OCI-LY7 (cell line): ENCODE measurements around the gene NOS3. TPM values are rescaled to one million over a fixed set of nuclear protein-coding genes. Genes with fewer than 3 reads are reported as not detected.

Experiments used
- BruUV-seq: library from RNA; stranded (reverse); fragments of 400-500 nt; replicated peaks from 2 replicates; lab custom pipeline; 2021; lab: Mats Ljungman, UMichigan
- CTCF ChIA-PET: fragments of 300-600 bp; sonication (Branson Sonifier 250); formaldehyde crosslinking; loops from one replicate; lab custom pipeline; 2022; ENCODE audit warnings: antibody characterized with exemption; ENCODE audit not compliant: unreplicated experiment; lab: Charles Lee
- POLR2A ChIA-PET: fragments of 300-600 bp; sonication (Branson Sonifier 250); formaldehyde crosslinking; loops from one replicate; lab custom pipeline; 2022; ENCODE audit warnings: antibody characterized with exemption; lab: Charles Lee
- DNase-seq: peaks from one replicate; pipeline ENCODE4 v3.0.0-alpha.2; 2015; ENCODE audit warnings: low spot score
- H2AFZ ChIP-seq: fragments of 200-600 bp; sonication (generic), shearing (Covaris generic); 2 replicates; pipeline ENCODE4 v1.6.1; 2014; ENCODE audit warnings: mild to moderate bottlenecking, antibody characterized with exemption, low read length, moderate library complexity
- H3K27ac ChIP-seq: fragments of 200-600 bp; sonication (generic); 2 replicates; pipeline ENCODE4 v1.5.1; 2014; ENCODE audit warnings: mixed run types, low read depth, mild to moderate bottlenecking, moderate library complexity, low read length, inconsistent platforms; ENCODE audit not compliant: poor library complexity, severe bottlenecking
- H3K36me3 ChIP-seq: fragments of 200-600 bp; sonication (generic); 2 replicates; pipeline ENCODE4 v1.6.1; 2014; ENCODE audit warnings: mild to moderate bottlenecking, antibody characterized with exemption, low read length, moderate library complexity, mixed read lengths; ENCODE audit not compliant: insufficient read depth
- H3K4me1 ChIP-seq: fragments of 200-600 bp; sonication (generic); 2 replicates; pipeline ENCODE4 v1.5.1; 2014; ENCODE audit warnings: mild to moderate bottlenecking, low read length; ENCODE audit not compliant: insufficient read depth, poor library complexity, severe bottlenecking
- H3K4me2 ChIP-seq: fragments of 200-600 bp; sonication (generic); 2 replicates; pipeline ENCODE4 v1.6.1; 2014; ENCODE audit warnings: mild to moderate bottlenecking, low read length
- H3K4me3 ChIP-seq: fragments of 200-600 bp; sonication (generic); 2 replicates; pipeline ENCODE4 v1.5.1; 2014; ENCODE audit warnings: mild to moderate bottlenecking, low read depth, low read length; ENCODE audit not compliant: poor library complexity, severe bottlenecking
- H3K79me2 ChIP-seq: fragments of 200-600 bp; sonication (generic); 2 replicates; pipeline ENCODE4 v1.6.1; 2016; ENCODE audit warnings: low read depth, mild to moderate bottlenecking, low read length, moderate library complexity, mixed read lengths; ENCODE audit not compliant: insufficient read depth
- H3K9me2 ChIP-seq: fragments of 200-600 bp; sonication (generic); 2 replicates; pipeline ENCODE4 v1.6.1; 2016; ENCODE audit warnings: mild to moderate bottlenecking, low read length, mixed read lengths; ENCODE audit not compliant: insufficient read depth
- H3K9me3 ChIP-seq: fragments of 200-600 bp; sonication (generic); 2 replicates; pipeline ENCODE4 v1.6.1; 2014; ENCODE audit warnings: mild to moderate bottlenecking, mixed run types, low read length, mixed read lengths
- H4K20me1 ChIP-seq: fragments of 200-600 bp; sonication (generic); 2 replicates; pipeline ENCODE4 v1.6.1; 2014; ENCODE audit warnings: mild to moderate bottlenecking, antibody characterized with exemption, low read length, moderate library complexity, mixed read lengths; ENCODE audit not compliant: insufficient read depth
- CTCF ChIP-seq: fragments of 200-600 bp; sonication (generic); conservative IDR thresholded peaks from 2 replicates; pipeline ENCODE4 v1.5.1; 2014; ENCODE audit warnings: mild to moderate bottlenecking, antibody characterized with exemption, low read length, moderate library complexity, mixed read lengths
- EZH2phosphoT487 ChIP-seq: fragments of 200-600 bp; sonication (generic); IDR thresholded peaks from 2 replicates; pipeline ENCODE4 v1.6.1; 2018; ENCODE audit warnings: low read depth, borderline replicate concordance, mild to moderate bottlenecking, mixed run types, antibody characterized with exemption, low read length, moderate library complexity, mixed read lengths
- intact Hi-C: fragments of 100-400 bp; cut with micrococcal nuclease; formaldehyde crosslinking; loops from one replicate; pipeline ENCODE4 v1.10.0; 2022; ENCODE audit not compliant: unreplicated experiment
- total RNA-seq, 2 experiments: library from RNA; depleted of rRNA in 1 of 2; stranded (reverse); fragments of >200 nt in 1 of 2; shearing (Covaris generic) in 1 of 2; gene quantifications; 2 replicates each; pipeline ENCODE4 v1.2.3, GENCODE V29; 2014 to 2022

Gene NOS3
- total RNA-seq, 2 experiments from 2014 or later: 0.78 to 0.82 TPM

DNA sequence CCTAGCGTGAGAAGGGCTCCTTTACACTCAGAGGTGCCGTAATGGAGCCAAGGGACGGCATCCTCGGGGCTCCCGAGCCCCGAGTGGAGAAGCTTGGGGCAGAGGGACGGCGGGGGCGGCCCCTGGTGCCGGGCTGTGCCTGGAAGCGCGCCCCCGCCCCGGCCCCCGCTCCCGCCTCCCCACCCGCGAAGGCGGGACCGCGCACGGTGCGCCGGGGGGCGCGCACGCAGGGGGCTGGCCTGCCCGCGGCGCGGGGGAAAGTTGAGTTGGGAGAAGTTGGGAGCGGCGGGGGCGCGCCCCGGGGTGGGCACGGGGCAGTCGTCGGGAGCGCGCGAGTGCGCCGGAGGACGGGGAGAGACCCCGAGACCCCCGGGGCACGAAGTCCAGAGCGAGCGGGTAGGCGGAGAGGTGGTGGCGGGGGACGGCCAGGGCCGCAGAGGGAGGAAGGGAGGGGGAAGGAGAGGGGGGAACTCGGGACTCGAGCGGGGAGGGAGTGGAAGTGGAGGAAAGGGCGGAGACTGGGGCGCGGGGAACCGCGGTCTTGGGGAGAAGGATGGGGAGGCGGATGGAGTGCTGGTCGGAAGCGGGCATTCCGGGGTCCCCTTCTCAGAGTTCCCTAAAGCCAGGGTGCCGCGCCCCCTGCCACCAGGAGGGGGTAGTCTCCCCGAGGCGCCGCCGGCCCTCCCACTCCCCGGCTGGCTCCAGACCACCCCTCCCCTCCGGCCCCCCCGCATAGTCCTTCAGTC is 68.7 kb downstream of the NOS3 start, which contains the start of gene SLC4A2:
Gene SLC4A2 (plus strand): TSS at position 223 of the 746 bp plus-strand sequence. CDS start 2,399 bp downstream, outside the sequence.
- H3K4me3 ChIP-seq: peak within 1 kb of the TSS; percentile 98
- no peaks in the 10 kb centered on the region for H4K20me1 ChIP-seq
- H3K4me1 ChIP-seq: peaks cover 33% of the 10 kb centered on the region
- peak within 1 kb of the TSS; percentile 87 for H2AFZ ChIP-seq
- ChIA-PET CTCF (interaction anchor here (0.6 kb wide), 1 partner anchor 27 kb away, joined by 3 read pairs; no protein-coding TSS in a partner anchor), POLR2A (interaction anchor here (0.8 to 1.3 kb wide), 2 partner anchors 9 to 24 kb away, joined by 3 read pairs; partner anchors contain the start of gene TMUB1)
- peaks cover 14% of the 10 kb centered on the region; the same call in 1 of the 2 replicates for H3K79me2 ChIP-seq
- TF ChIP-seq CTCF (peak; percentile 73), EZH2phosphoT487 (no peak)
- peaks cover 11% of the 10 kb centered on the region for H3K36me3 ChIP-seq
- no peaks in the 10 kb centered on the region for H3K9me2 ChIP-seq
- DNase-seq: peak; percentile 83
- peak within 1 kb of the TSS; percentile 70 for H3K27ac ChIP-seq
- peak within 1 kb of the TSS; percentile 98 for H3K4me2 ChIP-seq
- no TSS peak for BruUV-seq
- H3K9me3 ChIP-seq: no peaks in the 10 kb centered on the region
- intact Hi-C loops: loop anchor here (1.0 kb wide), 2 partner anchors 21 to 52 kb away; partner anchors contain the start of gene FASTK

DNA sequence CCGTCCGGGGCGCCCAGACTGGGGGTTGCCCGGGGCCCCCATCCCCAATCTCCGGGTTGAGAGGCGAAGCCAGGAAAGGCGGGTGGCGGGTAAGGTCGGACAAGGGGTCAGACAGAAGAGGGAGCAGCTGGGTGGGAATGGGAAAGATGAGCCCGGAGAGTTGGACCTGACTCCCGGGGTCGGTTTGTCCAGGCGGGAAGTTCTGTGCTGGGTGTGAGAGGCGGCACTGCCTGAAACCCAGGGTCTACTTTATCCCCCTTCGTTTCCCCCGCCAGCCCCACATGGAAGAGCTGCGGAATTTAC is 69.2 kb downstream of the NOS3 start:
- TF ChIP-seq CTCF: peak; percentile 14; the same call in 1 of the 2 replicates
- TF ChIP-seq EZH2phosphoT487: no peak
- Histone ChIP-seq H3K27ac (peak overlapping the region; percentile 70), H3K9me3 (no peaks in the 10 kb centered on the region), H3K4me1 (peaks cover 33% of the 10 kb centered on the region), H4K20me1 (no peaks in the 10 kb centered on the region), H3K79me2 (peaks cover 14% of the 10 kb centered on the region; the same call in 1 of the 2 replicates), H3K36me3 (peaks cover 16% of the 10 kb centered on the region), H3K9me2 (no peaks in the 10 kb centered on the region), H2AFZ (peak overlapping the region; percentile 87; the same call in 1 of the 2 replicates), H3K4me2 (peak overlapping the region; percentile 98), H3K4me3 (peak overlapping the region; percentile 98)
- BruUV-seq: no TSS peak
- CTCF ChIA-PET: interaction anchor here (0.6 kb wide), 2 partner anchors 28 to 52 kb away, joined by 3 to 5 read pairs; no protein-coding TSS in a partner anchor
- DNase-seq: no peak
- POLR2A ChIA-PET: interaction anchor here (0.9 kb wide), 1 partner anchor 25 kb away, joined by 3 read pairs; no protein-coding TSS in a partner anchor
- intact Hi-C loops: no loop called here
